H9 (cell line): ENCODE results near the gene TBXAS1. TPM values are rescaled to one million over a fixed set of nuclear protein-coding genes. Genes with fewer than 3 reads are reported as not detected.
A peak's percentile ranks its signal among the peaks of the same experiment; 100 is the strongest.

Experiments used
- DNase-seq: peaks from one replicate; pipeline ENCODE4 v3.0.0-alpha.2; 2017
- H2AFZ ChIP-seq: one replicate; pipeline ENCODE4 v1.6.1; 2013; ENCODE audit warnings: mild to moderate bottlenecking, low read length, control low read depth, moderate library complexity
- H2AK5ac ChIP-seq: 2 replicates; pipeline ENCODE4 v1.6.1; 2013; ENCODE audit warnings: low read length, control low read depth, mixed read lengths; ENCODE audit not compliant: insufficient read length
- H2BK120ac ChIP-seq: one replicate; pipeline ENCODE4 v1.6.1; 2013; ENCODE audit warnings: low read depth, mild to moderate bottlenecking, low read length, control low read depth, inconsistent platforms; ENCODE audit not compliant: poor library complexity, severe bottlenecking
- H2BK12ac ChIP-seq: 2 replicates; pipeline ENCODE4 v1.6.1; 2013; ENCODE audit warnings: low read length, control low read depth, mixed read lengths, low read depth; ENCODE audit not compliant: insufficient read length
- H2BK15ac ChIP-seq: 2 replicates; pipeline ENCODE4 v1.6.1; 2013; ENCODE audit warnings: low read depth, low read length, control low read depth
- H2BK20ac ChIP-seq: one replicate; pipeline ENCODE4 v1.6.1; 2013; ENCODE audit warnings: low read depth, mild to moderate bottlenecking, low read length, control low read depth, inconsistent platforms; ENCODE audit not compliant: poor library complexity, severe bottlenecking
- H2BK5ac ChIP-seq: 2 replicates; pipeline ENCODE4 v1.6.1; 2013; ENCODE audit warnings: low read length, control low read depth, mixed read lengths; ENCODE audit not compliant: insufficient read length
- H3K14ac ChIP-seq: 2 replicates; pipeline ENCODE4 v1.6.1; 2013; ENCODE audit warnings: low read length, control low read depth; ENCODE audit not compliant: insufficient read depth
- H3K18ac ChIP-seq: 2 replicates; pipeline ENCODE4 v1.6.1; 2013; ENCODE audit warnings: low read depth, mild to moderate bottlenecking, mixed read lengths, low read length, control low read depth; ENCODE audit not compliant: insufficient read length
- H3K23ac ChIP-seq: 2 replicates; pipeline ENCODE4 v1.6.1; 2013; ENCODE audit warnings: low read length, control low read depth, mixed read lengths, low read depth; ENCODE audit not compliant: insufficient read length
- H3K23me2 ChIP-seq: 2 replicates; pipeline ENCODE4 v1.6.1; 2013; ENCODE audit warnings: low read depth, mild to moderate bottlenecking, mixed read lengths, low read length, control low read depth; ENCODE audit not compliant: insufficient read length, poor library complexity, severe bottlenecking
- H3K27ac ChIP-seq: 2 replicates; pipeline ENCODE4 v1.5.1; 2013; ENCODE audit warnings: low read length, control low read depth, mixed read lengths, low read depth; ENCODE audit not compliant: insufficient read length
- H3K27me3 ChIP-seq: 2 replicates; pipeline ENCODE4 v1.6.1; 2013; ENCODE audit warnings: low read length, control low read depth, inconsistent platforms; ENCODE audit not compliant: insufficient read depth
- H3K4ac ChIP-seq: 2 replicates; pipeline ENCODE4 v1.6.1; 2013; ENCODE audit warnings: low read depth, mild to moderate bottlenecking, control low read depth, inconsistent platforms, low read length, moderate library complexity
- H3K4me1 ChIP-seq: 2 replicates; pipeline ENCODE4 v1.6.1; 2013; ENCODE audit warnings: low read length, control low read depth, inconsistent platforms; ENCODE audit not compliant: insufficient read depth
- H3K4me2 ChIP-seq: 2 replicates; pipeline ENCODE4 v1.6.1; 2013; ENCODE audit warnings: low read length, control low read depth, mixed read lengths; ENCODE audit not compliant: insufficient read length, insufficient read depth
- H3K56ac ChIP-seq: 2 replicates; pipeline ENCODE4 v1.6.1; 2013; ENCODE audit warnings: low read depth, mild to moderate bottlenecking, mixed read lengths, low read length, control low read depth; ENCODE audit not compliant: insufficient read length
- H3K79me1 ChIP-seq: 2 replicates; pipeline ENCODE4 v1.6.1; 2013; ENCODE audit warnings: low read depth, mild to moderate bottlenecking, moderate library complexity, low read length, control low read depth, inconsistent platforms; ENCODE audit not compliant: insufficient read depth, poor library complexity, severe bottlenecking
- H3K79me2 ChIP-seq: 2 replicates; pipeline ENCODE4 v1.6.1; 2013; ENCODE audit warnings: low read length, control low read depth, inconsistent platforms; ENCODE audit not compliant: insufficient read depth
- H3K9ac ChIP-seq: 2 replicates; pipeline ENCODE4 v1.6.1; 2013; ENCODE audit warnings: low read length, control low read depth, mixed read lengths; ENCODE audit not compliant: insufficient read length; ENCODE audit errors: extremely low read depth
- H3K9me3 ChIP-seq: one replicate; pipeline ENCODE4 v1.6.1; 2013; ENCODE audit warnings: low read depth, low read length, inconsistent platforms; ENCODE audit not compliant: control insufficient read depth
- H3T11ph ChIP-seq: one replicate; pipeline ENCODE4 v1.6.1; 2013; ENCODE audit warnings: mild to moderate bottlenecking, low read length, control low read depth, inconsistent platforms
- H4K20me1 ChIP-seq: one replicate; pipeline ENCODE4 v1.6.1; 2013; ENCODE audit not compliant: control insufficient read depth, insufficient read length, insufficient read depth
- H4K5ac ChIP-seq: 2 replicates; pipeline ENCODE4 v1.6.1; 2013; ENCODE audit warnings: low read depth, mild to moderate bottlenecking, mixed read lengths, low read length, control low read depth; ENCODE audit not compliant: insufficient read length
- H4K8ac ChIP-seq: replicated peaks from 2 replicates; pipeline ENCODE4 v1.6.1; 2013; ENCODE audit warnings: low read length, control low read depth, mixed read lengths, low read depth; ENCODE audit not compliant: insufficient read length
- H4K91ac ChIP-seq: 2 replicates; pipeline ENCODE4 v1.6.1; 2013; ENCODE audit warnings: low read depth, mild to moderate bottlenecking, moderate library complexity, mixed read lengths, low read length, control low read depth; ENCODE audit not compliant: insufficient read length
- H3K27ac Mint-ChIP-seq, 3 experiments: 2 replicates in 2 of 3; 3 replicates in 1 of 3; pipeline ENCODE4 v1.8.0; 2020 to 2021; ENCODE audit warnings: mixed read lengths in 3 of 3, mild to moderate bottlenecking in 1 of 3, moderate library complexity in 1 of 3
- H3K27me3 Mint-ChIP-seq: 2 replicates; pipeline ENCODE4 v1.8.0; 2021; ENCODE audit warnings: low read depth, mild to moderate bottlenecking, moderate library complexity, mixed read lengths
- H3K36me3 Mint-ChIP-seq, 3 experiments: 2 replicates in 2 of 3; 3 replicates in 1 of 3; pipeline ENCODE4 v1.8.0; 2020 to 2021; ENCODE audit warnings: low read depth in 3 of 3, mixed read lengths in 3 of 3; ENCODE audit not compliant: insufficient read depth in 1 of 3
- H3K4me1 Mint-ChIP-seq, 2 experiments: 2 replicates each; pipeline ENCODE4 v1.8.0; 2020; ENCODE audit warnings: mixed read lengths in 2 of 2
- H3K4me3 Mint-ChIP-seq, 2 experiments: 2 replicates in 1 of 2; 3 replicates in 1 of 2; pipeline ENCODE4 v1.8.0; 2020 to 2021; ENCODE audit warnings: mild to moderate bottlenecking in 2 of 2, mixed read lengths in 2 of 2, moderate library complexity in 1 of 2
- H3K9me3 Mint-ChIP-seq, 2 experiments: 2 replicates in 1 of 2; 3 replicates in 1 of 2; pipeline ENCODE4 v1.8.0; 2020; ENCODE audit warnings: mild to moderate bottlenecking in 2 of 2, mixed read lengths in 2 of 2, moderate library complexity in 1 of 2
- CTCF ChIP-seq: fragments of 200-600 bp; sonication (generic); conservative IDR thresholded peaks from 3 replicates; pipeline ENCODE4 v1.8.0; 2021; ENCODE audit warnings: antibody characterized with exemption, mild to moderate bottlenecking
- WGBS: extraction: QIAGEN DNeasy Blood & Tissue Kit; methylation state at CpG from one replicate; pipeline ENCODE4 v1.1.7; 2013; ENCODE audit warnings: missing lambda C conversion rate, low lambda C conversion rate, mixed read lengths; ENCODE audit not compliant: insufficient read length; ENCODE audit errors: extremely low coverage; 5-methylcytosine and 5-hydroxymethylcytosine counted together
- total RNA-seq: library from RNA; stranded (reverse); gene quantifications from 2 replicates; pipeline ENCODE4 v1.2.1, GENCODE V29; 2021

TBXAS1 gene
- total RNA-seq, 1 experiment from 2014 or later = 0.39 TPM

- Histone ChIP-seq H3K18ac (no peak overlapping the region), H3K4me1 (no peaks in the 10 kb centered on the region), H2BK5ac (no peak overlapping the region), H3K27ac (no peak overlapping the region), H2BK20ac (no peak overlapping the region), H3K56ac (no peak overlapping the region), H4K91ac (no peak overlapping the region), H4K20me1 (no peaks in the 10 kb centered on the region), H2AK5ac (no peak overlapping the region), H4K8ac (no peak overlapping the region), H3K9ac (no peak overlapping the region), H3K23ac (no peak overlapping the region), H2AFZ (no peak overlapping the region), H3K14ac (no peak overlapping the region), H2BK12ac (no peak overlapping the region), H3K79me2 (no peaks in the 10 kb centered on the region), H3K79me1 (no peaks in the 10 kb centered on the region), H3K4me2 (no peak overlapping the region), H3K4ac (no peak overlapping the region), H3K27me3 (no peaks in the 10 kb centered on the region), H4K5ac (no peak overlapping the region), H3K23me2 (no peaks in the 10 kb centered on the region), H2BK15ac (no peak overlapping the region), H3T11ph (no peak overlapping the region), H2BK120ac (no peak overlapping the region), H3K9me3 (no peaks in the 10 kb centered on the region)
- H3K4me3 Mint-ChIP-seq = no peak overlapping the region
- no peaks in the 10 kb centered on the region; the same call in 1 of the 2 replicates for H3K27me3 Mint-ChIP-seq
- no peak for DNase-seq
- TF ChIP-seq CTCF = no peak
- no peaks in the 10 kb centered on the region for H3K9me3 Mint-ChIP-seq
- H3K27ac Mint-ChIP-seq = peak overlapping the region; percentile 4 to 70 (median 42); a peak in 3 of 7 replicates
- H3K36me3 Mint-ChIP-seq = no peaks in the 10 kb centered on the region
- peaks cover 3 to 11% of the 10 kb centered on the region in 2 experiments; a peak in 3 of 4 replicates for H3K4me1 Mint-ChIP-seq
- no CpG with 5 or more reads among the region's 9 CpGs for WGBS
Observed at GRCh38 chr7:139855498-139856270, 26.6 kb downstream of the TBXAS1 start.
